MCF 10A (cell line): ENCODE data around the gene CNTNAP4. TPM values are rescaled to one million over a fixed set of nuclear protein-coding genes. Genes with fewer than 3 reads are reported as not detected.

ENCODE experiments used
- BruUV-seq: library from RNA; stranded (reverse); fragments of 400-500 nt; replicated peaks from 2 replicates; lab custom pipeline; 2021; lab: Mats Ljungman, UMichigan
- CTCF ChIA-PET: fragments of 300-600 bp; sonication (Branson Sonifier 250); formaldehyde crosslinking; extraction: SDS; loops from one replicate; lab custom pipeline; 2021; ENCODE audit warnings: antibody characterized with exemption, inconsistent platforms; lab: Yijun Ruan, JAX
- POLR2A ChIA-PET: fragments of 300-600, 350-650 bp; sonication (Branson Sonifier 250); formaldehyde crosslinking; extraction: SDS; loops from one replicate; lab custom pipeline; 2020; ENCODE audit warnings: antibody characterized with exemption, inconsistent platforms; lab: Yijun Ruan, JAX
- DNase-seq: peaks from one replicate; pipeline ENCODE4 v3.0.0-alpha.2; 2018; ENCODE audit not compliant: unreplicated experiment
- H3K27ac Mint-ChIP-seq: one replicate; pipeline ENCODE4 v1.8.0; 2022; ENCODE audit warnings: mild to moderate bottlenecking, low read depth, mixed read lengths; ENCODE audit not compliant: unreplicated experiment
- H3K27me3 Mint-ChIP-seq: one replicate; pipeline ENCODE4 v1.8.0; 2022; ENCODE audit warnings: mixed read lengths; ENCODE audit not compliant: insufficient read depth, unreplicated experiment
- H3K36me3 Mint-ChIP-seq: one replicate; pipeline ENCODE4 v1.8.0; 2022; ENCODE audit warnings: mild to moderate bottlenecking, moderate library complexity, mixed read lengths; ENCODE audit not compliant: insufficient read depth, unreplicated experiment
- H3K4me1 Mint-ChIP-seq: one replicate; pipeline ENCODE4 v1.8.0; 2022; ENCODE audit warnings: mixed read lengths; ENCODE audit not compliant: insufficient read depth, unreplicated experiment
- H3K4me3 Mint-ChIP-seq: one replicate; pipeline ENCODE4 v1.8.0; 2022; ENCODE audit warnings: mild to moderate bottlenecking, moderate library complexity, mixed read lengths; ENCODE audit not compliant: unreplicated experiment
- H3K9me3 Mint-ChIP-seq: one replicate; pipeline ENCODE4 v1.8.0; 2022; ENCODE audit warnings: mixed read lengths; ENCODE audit not compliant: unreplicated experiment
- intact Hi-C: fragments of 100-400 bp; cut with micrococcal nuclease; formaldehyde crosslinking; loops from 2 replicates; pipeline ENCODE4 v1.14.1; 2022
- total RNA-seq: library from RNA; stranded (reverse); gene quantifications from 2 replicates; pipeline ENCODE4 v1.2.3, GENCODE V29; 2022
- TF ChIP-seq, protein P1 (sequence below): fragments of 200-600 bp; IDR thresholded peaks from one replicate; pipeline ENCODE4 v1.8.0; 2022; ENCODE audit warnings: antibody characterized with exemption, mild to moderate bottlenecking; ENCODE audit not compliant: unreplicated experiment

The CNTNAP4 gene
- total RNA-seq, 1 experiment from 2014 or later = not detected

DNA sequence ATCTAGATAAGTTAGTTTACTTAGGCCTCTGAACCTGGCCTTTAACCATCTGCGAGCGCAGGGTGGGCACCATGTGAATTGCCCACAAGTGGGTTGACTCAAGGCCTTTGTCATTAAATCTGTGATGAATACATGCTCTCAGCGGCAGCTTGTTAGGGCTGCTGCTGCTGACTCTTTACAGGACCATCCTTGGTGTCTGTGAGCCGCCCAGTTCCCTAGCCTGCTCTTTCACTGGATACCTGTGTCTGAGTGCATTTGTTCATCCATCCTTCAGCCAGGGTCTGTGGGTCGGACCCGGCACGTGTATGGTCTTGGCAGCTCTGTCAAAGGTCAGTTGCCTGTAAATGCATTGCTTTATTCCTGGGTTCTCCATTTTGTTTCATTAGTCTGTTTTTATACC, 321.3 kb downstream of the CNTNAP4 start:
- CTCF ChIA-PET = no interaction called here
- TF ChIP-seq, protein P1, sequence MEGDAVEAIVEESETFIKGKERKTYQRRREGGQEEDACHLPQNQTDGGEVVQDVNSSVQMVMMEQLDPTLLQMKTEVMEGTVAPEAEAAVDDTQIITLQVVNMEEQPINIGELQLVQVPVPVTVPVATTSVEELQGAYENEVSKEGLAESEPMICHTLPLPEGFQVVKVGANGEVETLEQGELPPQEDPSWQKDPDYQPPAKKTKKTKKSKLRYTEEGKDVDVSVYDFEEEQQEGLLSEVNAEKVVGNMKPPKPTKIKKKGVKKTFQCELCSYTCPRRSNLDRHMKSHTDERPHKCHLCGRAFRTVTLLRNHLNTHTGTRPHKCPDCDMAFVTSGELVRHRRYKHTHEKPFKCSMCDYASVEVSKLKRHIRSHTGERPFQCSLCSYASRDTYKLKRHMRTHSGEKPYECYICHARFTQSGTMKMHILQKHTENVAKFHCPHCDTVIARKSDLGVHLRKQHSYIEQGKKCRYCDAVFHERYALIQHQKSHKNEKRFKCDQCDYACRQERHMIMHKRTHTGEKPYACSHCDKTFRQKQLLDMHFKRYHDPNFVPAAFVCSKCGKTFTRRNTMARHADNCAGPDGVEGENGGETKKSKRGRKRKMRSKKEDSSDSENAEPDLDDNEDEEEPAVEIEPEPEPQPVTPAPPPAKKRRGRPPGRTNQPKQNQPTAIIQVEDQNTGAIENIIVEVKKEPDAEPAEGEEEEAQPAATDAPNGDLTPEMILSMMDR = no peak
- Mint-ChIP-seq H3K27me3 (no peaks in the 10 kb centered on the region), H3K9me3 (no peaks in the 10 kb centered on the region), H3K4me3 (no peak overlapping the region), H3K36me3 (no peaks in the 10 kb centered on the region), H3K4me1 (no peaks in the 10 kb centered on the region), H3K27ac (no peak overlapping the region)
- POLR2A ChIA-PET = no interaction called here
- no peak for DNase-seq
- no TSS peak for BruUV-seq
- intact Hi-C loops = no loop called here

DNA sequence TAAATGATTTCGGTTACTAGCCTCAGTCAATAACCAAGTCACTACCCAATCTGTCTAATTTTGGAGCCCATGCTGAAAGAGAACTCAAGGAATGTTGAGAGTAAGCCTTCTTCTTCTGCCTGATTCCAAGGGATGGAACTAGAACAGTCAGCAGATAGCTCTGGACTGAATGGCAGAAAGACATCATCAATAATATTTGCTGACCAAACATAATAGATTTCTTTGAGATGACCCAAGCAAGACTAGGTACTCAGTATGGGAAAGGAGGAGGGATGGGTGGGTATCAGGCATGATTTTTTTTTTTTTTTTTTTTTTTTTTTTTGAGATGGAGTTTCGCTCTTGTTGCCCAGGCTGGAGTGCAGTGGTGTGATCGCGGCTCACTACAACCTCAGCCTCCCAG, 330.1 kb downstream of the CNTNAP4 start:
- H3K4me1 Mint-ChIP-seq = no peaks in the 10 kb centered on the region
- H3K4me3 Mint-ChIP-seq = no peak overlapping the region
- H3K27ac Mint-ChIP-seq = no peak overlapping the region
- no peaks in the 10 kb centered on the region for H3K36me3 Mint-ChIP-seq
- no peaks in the 10 kb centered on the region for H3K9me3 Mint-ChIP-seq
- ChIA-PET POLR2A (no interaction called here), CTCF (interaction anchor here (0.6 kb wide), 1 partner anchor 1135 kb away, joined by 8 read pairs; no protein-coding TSS in a partner anchor)
- no peak for DNase-seq
- no peaks in the 10 kb centered on the region for H3K27me3 Mint-ChIP-seq
- BruUV-seq = no TSS peak
- intact Hi-C loops = no loop called here
- TF ChIP-seq, protein P1 = no peak
